ENCODE measurements around the gene NRXN3. TPM values are rescaled to one million over a fixed set of nuclear protein-coding genes. Genes with fewer than 3 reads are reported as not detected.

The NRXN3 gene
- polyA plus RNA-seq, 1 of the 3 experiments (the other 2 are of a cell fraction) = 1.6 TPM

DNA sequence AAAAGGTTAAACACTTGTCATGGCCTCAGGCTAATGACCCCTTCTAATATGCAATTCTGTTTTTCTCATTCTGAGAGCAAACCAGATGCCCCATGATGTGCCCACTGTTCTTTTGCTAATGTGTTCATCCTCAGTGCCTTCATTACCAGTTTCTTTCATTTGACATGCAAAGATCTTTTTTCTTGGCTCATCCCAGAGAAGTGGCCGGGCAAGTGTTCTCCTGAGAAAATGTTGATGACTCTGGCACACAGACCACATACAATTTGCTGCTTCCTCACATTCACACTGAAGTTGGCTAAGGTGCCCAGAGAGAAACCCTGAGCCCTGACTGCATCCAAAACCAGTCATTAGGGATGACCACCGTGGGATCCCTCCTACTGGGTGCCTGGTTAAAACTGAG is 1207.8 kb downstream of the NRXN3 start (continued):
- TF ChIP-seq PBX3 (IDR thresholded peaks at IDR 0.05) (no peak), RAD21 (IDR thresholded peaks at IDR 0.05; ENCODE audit: low read length) (no peak)

- H3K36me3 ChIP-seq (replicated peaks in 1 of 2; ENCODE audit: control insufficient read depth in 1 of 2, insufficient read depth in 2 of 2, low read length in 1 of 2) = no peaks in the 10 kb centered on the region
- POLR2A ChIA-PET = no interaction called here
- no peak overlapping the region for H3K9ac ChIP-seq
- TF ChIP-seq ELF1 (IDR thresholded peaks at IDR 0.05) (no peak), RFX5 (IDR thresholded peaks at IDR 0.05; ENCODE audit: low read length) (no peak), TEAD4 (IDR thresholded peaks at IDR 0.05; ENCODE audit: borderline replicate concordance, insufficient read depth) (no peak), TCF12 (IDR thresholded peaks at IDR 0.05) (no peak), EZH2phosphoT487 (IDR thresholded peaks at IDR 0.05; ENCODE audit: borderline replicate concordance, low read depth) (no peak), FOXM1 (IDR thresholded peaks at IDR 0.05; ENCODE audit: low read depth) (no peak), MAX (IDR thresholded peaks at IDR 0.05; ENCODE audit: low read depth) (no peak), MXI1 (IDR thresholded peaks at IDR 0.05; ENCODE audit: low read depth, low read length) (no peak)
- TF ChIP-seq, protein P1, sequence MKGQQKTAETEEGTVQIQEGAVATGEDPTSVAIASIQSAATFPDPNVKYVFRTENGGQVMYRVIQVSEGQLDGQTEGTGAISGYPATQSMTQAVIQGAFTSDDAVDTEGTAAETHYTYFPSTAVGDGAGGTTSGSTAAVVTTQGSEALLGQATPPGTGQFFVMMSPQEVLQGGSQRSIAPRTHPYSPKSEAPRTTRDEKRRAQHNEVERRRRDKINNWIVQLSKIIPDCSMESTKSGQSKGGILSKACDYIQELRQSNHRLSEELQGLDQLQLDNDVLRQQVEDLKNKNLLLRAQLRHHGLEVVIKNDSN (IDR thresholded peaks at IDR 0.05; ENCODE audit: borderline replicate concordance, low read depth) = no peak
- 75% methylated on average over 5 of the region's 5 CpGs for WGBS (ENCODE audit: low lambda C conversion rate)
- H3K9me3 ChIP-seq = no peaks in the 10 kb centered on the region
- H2AFZ ChIP-seq (ENCODE audit: low read depth) = no peak overlapping the region
- no peak overlapping the region for H3K4me2 ChIP-seq
- DNase-seq = no peak
- H3K27me3 ChIP-seq (ENCODE audit: insufficient read depth) = no peaks in the 10 kb centered on the region
- no peaks in the 10 kb centered on the region for H3K79me2 ChIP-seq (ENCODE audit: insufficient read depth)
- CTCF ChIA-PET = interaction anchor here (0.6 to 1.1 kb wide), 2 partner anchors 24 to 1439 kb away, joined by 3 read pairs; no protein-coding TSS in a partner anchor
- H3K27ac ChIP-seq (ENCODE audit: low read depth in 2 of 2, low read length in 1 of 2) = no peak overlapping the region
- no peaks in the 10 kb centered on the region for H3K4me1 ChIP-seq (ENCODE audit: control insufficient read depth in 1 of 2, insufficient read depth in 2 of 2, low read depth in 1 of 2, low read length in 1 of 2)
- no peak overlapping the region for H3K4me3 ChIP-seq (ENCODE audit: low read depth in 2 of 2, low read length in 1 of 2)
- no peaks in the 10 kb centered on the region for H3F3A ChIP-seq (replicated peaks; ENCODE audit: insufficient read depth)
- no peaks in the 10 kb centered on the region for H4K20me1 ChIP-seq (ENCODE audit: insufficient read depth)
- H3K9me2 ChIP-seq = no peaks in the 10 kb centered on the region
Measured at GRCh38 chr14:79379266-79379665, 1209.1 kb downstream of the NRXN3 start.

GRCh38 chr14:79383031-79383430 is 1212.9 kb downstream of the NRXN3 start:
- Histone ChIP-seq H3K4me3 (ENCODE audit: low read depth in 2 of 2, low read length in 1 of 2) (no peak overlapping the region), H3K9me3 (no peaks in the 10 kb centered on the region), H3K27ac (ENCODE audit: low read depth in 2 of 2, low read length in 1 of 2) (no peak overlapping the region), H3K27me3 (ENCODE audit: insufficient read depth) (no peaks in the 10 kb centered on the region), H3K4me2 (no peak overlapping the region), H3K79me2 (ENCODE audit: insufficient read depth) (no peaks in the 10 kb centered on the region), H3K4me1 (ENCODE audit: control insufficient read depth in 1 of 2, insufficient read depth in 2 of 2, low read depth in 1 of 2, low read length in 1 of 2) (no peaks in the 10 kb centered on the region), H3F3A (replicated peaks; ENCODE audit: insufficient read depth) (no peaks in the 10 kb centered on the region), H3K9me2 (no peaks in the 10 kb centered on the region), H2AFZ (ENCODE audit: low read depth) (no peak overlapping the region; the same call in 1 of the 2 replicates), H3K36me3 (replicated peaks in 1 of 2; ENCODE audit: control insufficient read depth in 1 of 2, insufficient read depth in 2 of 2, low read length in 1 of 2) (no peaks in the 10 kb centered on the region), H4K20me1 (ENCODE audit: insufficient read depth) (no peaks in the 10 kb centered on the region), H3K9ac (no peak overlapping the region)
- CTCF ChIA-PET = no interaction called here
- TF ChIP-seq EP300 (IDR thresholded peaks at IDR 0.05; ENCODE audit: borderline replicate concordance in 1 of 2, low read depth in 1 of 2, low read length in 1 of 2) = no peak
- no peak for TF ChIP-seq TCF12 (IDR thresholded peaks at IDR 0.05)
- TF ChIP-seq, protein P2, sequence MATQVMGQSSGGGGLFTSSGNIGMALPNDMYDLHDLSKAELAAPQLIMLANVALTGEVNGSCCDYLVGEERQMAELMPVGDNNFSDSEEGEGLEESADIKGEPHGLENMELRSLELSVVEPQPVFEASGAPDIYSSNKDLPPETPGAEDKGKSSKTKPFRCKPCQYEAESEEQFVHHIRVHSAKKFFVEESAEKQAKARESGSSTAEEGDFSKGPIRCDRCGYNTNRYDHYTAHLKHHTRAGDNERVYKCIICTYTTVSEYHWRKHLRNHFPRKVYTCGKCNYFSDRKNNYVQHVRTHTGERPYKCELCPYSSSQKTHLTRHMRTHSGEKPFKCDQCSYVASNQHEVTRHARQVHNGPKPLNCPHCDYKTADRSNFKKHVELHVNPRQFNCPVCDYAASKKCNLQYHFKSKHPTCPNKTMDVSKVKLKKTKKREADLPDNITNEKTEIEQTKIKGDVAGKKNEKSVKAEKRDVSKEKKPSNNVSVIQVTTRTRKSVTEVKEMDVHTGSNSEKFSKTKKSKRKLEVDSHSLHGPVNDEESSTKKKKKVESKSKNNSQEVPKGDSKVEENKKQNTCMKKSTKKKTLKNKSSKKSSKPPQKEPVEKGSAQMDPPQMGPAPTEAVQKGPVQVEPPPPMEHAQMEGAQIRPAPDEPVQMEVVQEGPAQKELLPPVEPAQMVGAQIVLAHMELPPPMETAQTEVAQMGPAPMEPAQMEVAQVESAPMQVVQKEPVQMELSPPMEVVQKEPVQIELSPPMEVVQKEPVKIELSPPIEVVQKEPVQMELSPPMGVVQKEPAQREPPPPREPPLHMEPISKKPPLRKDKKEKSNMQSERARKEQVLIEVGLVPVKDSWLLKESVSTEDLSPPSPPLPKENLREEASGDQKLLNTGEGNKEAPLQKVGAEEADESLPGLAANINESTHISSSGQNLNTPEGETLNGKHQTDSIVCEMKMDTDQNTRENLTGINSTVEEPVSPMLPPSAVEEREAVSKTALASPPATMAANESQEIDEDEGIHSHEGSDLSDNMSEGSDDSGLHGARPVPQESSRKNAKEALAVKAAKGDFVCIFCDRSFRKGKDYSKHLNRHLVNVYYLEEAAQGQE (IDR thresholded peaks at IDR 0.05; ENCODE audit: low read depth, low read length) = no peak
- no peak for TF ChIP-seq RFX5 (IDR thresholded peaks at IDR 0.05; ENCODE audit: low read length)
- no peak for TF ChIP-seq EZH2phosphoT487 (IDR thresholded peaks at IDR 0.05; ENCODE audit: borderline replicate concordance, low read depth)
- TF ChIP-seq MAX (IDR thresholded peaks at IDR 0.05; ENCODE audit: low read depth) = no peak
- TF ChIP-seq NRF1 (IDR thresholded peaks at IDR 0.05; ENCODE audit: low read depth, low read length) = no peak
- no peak for TF ChIP-seq RAD21 (IDR thresholded peaks at IDR 0.05; ENCODE audit: low read length)
- TF ChIP-seq TAF1 (IDR thresholded peaks at IDR 0.05; ENCODE audit: borderline replicate concordance, low read depth, low read length) = no peak
- no peak for TF ChIP-seq FOXJ3 (CRISPR knock-in tag; IDR thresholded peaks at IDR 0.05)
- no peak for TF ChIP-seq TEAD4 (IDR thresholded peaks at IDR 0.05; ENCODE audit: borderline replicate concordance, insufficient read depth)
- TF ChIP-seq, protein P1 (IDR thresholded peaks at IDR 0.05; ENCODE audit: borderline replicate concordance, low read depth) = no peak
- no peak for TF ChIP-seq PBX3 (IDR thresholded peaks at IDR 0.05)
- TF ChIP-seq NFIC (IDR thresholded peaks at IDR 0.05; ENCODE audit: borderline replicate concordance) = no peak
- DNase-seq = no peak
- POLR2A ChIA-PET = no interaction called here

All from SK-N-SH (cell line).